OCI-LY7 (cell line): ENCODE measurements around the gene DAW1. TPM values are rescaled to one million over a fixed set of nuclear protein-coding genes. Genes with fewer than 3 reads are reported as not detected.

Experiments used
- BruUV-seq: library from RNA; stranded (reverse); fragments of 400-500 nt; replicated peaks from 2 replicates; lab custom pipeline; 2021; lab: Mats Ljungman, UMichigan
- CTCF ChIA-PET: fragments of 300-600 bp; sonication (Branson Sonifier 250); formaldehyde crosslinking; loops from one replicate; lab custom pipeline; 2022; ENCODE audit warnings: antibody characterized with exemption; ENCODE audit not compliant: unreplicated experiment; lab: Charles Lee
- POLR2A ChIA-PET: fragments of 300-600 bp; sonication (Branson Sonifier 250); formaldehyde crosslinking; loops from one replicate; lab custom pipeline; 2022; ENCODE audit warnings: antibody characterized with exemption; lab: Charles Lee
- DNase-seq: peaks from one replicate; pipeline ENCODE4 v3.0.0-alpha.2; 2015; ENCODE audit warnings: low spot score
- H2AFZ ChIP-seq: fragments of 200-600 bp; sonication (generic), shearing (Covaris generic); 2 replicates; pipeline ENCODE4 v1.6.1; 2014; ENCODE audit warnings: mild to moderate bottlenecking, antibody characterized with exemption, low read length, moderate library complexity
- H3K27ac ChIP-seq: fragments of 200-600 bp; sonication (generic); 2 replicates; pipeline ENCODE4 v1.5.1; 2014; ENCODE audit warnings: mixed run types, low read depth, mild to moderate bottlenecking, moderate library complexity, low read length, inconsistent platforms; ENCODE audit not compliant: poor library complexity, severe bottlenecking
- H3K36me3 ChIP-seq: fragments of 200-600 bp; sonication (generic); 2 replicates; pipeline ENCODE4 v1.6.1; 2014; ENCODE audit warnings: mild to moderate bottlenecking, antibody characterized with exemption, low read length, moderate library complexity, mixed read lengths; ENCODE audit not compliant: insufficient read depth
- H3K4me1 ChIP-seq: fragments of 200-600 bp; sonication (generic); 2 replicates; pipeline ENCODE4 v1.5.1; 2014; ENCODE audit warnings: mild to moderate bottlenecking, low read length; ENCODE audit not compliant: insufficient read depth, poor library complexity, severe bottlenecking
- H3K4me2 ChIP-seq: fragments of 200-600 bp; sonication (generic); 2 replicates; pipeline ENCODE4 v1.6.1; 2014; ENCODE audit warnings: mild to moderate bottlenecking, low read length
- H3K4me3 ChIP-seq: fragments of 200-600 bp; sonication (generic); 2 replicates; pipeline ENCODE4 v1.5.1; 2014; ENCODE audit warnings: mild to moderate bottlenecking, low read depth, low read length; ENCODE audit not compliant: poor library complexity, severe bottlenecking
- H3K79me2 ChIP-seq: fragments of 200-600 bp; sonication (generic); 2 replicates; pipeline ENCODE4 v1.6.1; 2016; ENCODE audit warnings: low read depth, mild to moderate bottlenecking, low read length, moderate library complexity, mixed read lengths; ENCODE audit not compliant: insufficient read depth
- H3K9me2 ChIP-seq: fragments of 200-600 bp; sonication (generic); 2 replicates; pipeline ENCODE4 v1.6.1; 2016; ENCODE audit warnings: mild to moderate bottlenecking, low read length, mixed read lengths; ENCODE audit not compliant: insufficient read depth
- H3K9me3 ChIP-seq: fragments of 200-600 bp; sonication (generic); 2 replicates; pipeline ENCODE4 v1.6.1; 2014; ENCODE audit warnings: mild to moderate bottlenecking, mixed run types, low read length, mixed read lengths
- H4K20me1 ChIP-seq: fragments of 200-600 bp; sonication (generic); 2 replicates; pipeline ENCODE4 v1.6.1; 2014; ENCODE audit warnings: mild to moderate bottlenecking, antibody characterized with exemption, low read length, moderate library complexity, mixed read lengths; ENCODE audit not compliant: insufficient read depth
- CTCF ChIP-seq: fragments of 200-600 bp; sonication (generic); conservative IDR thresholded peaks from 2 replicates; pipeline ENCODE4 v1.5.1; 2014; ENCODE audit warnings: mild to moderate bottlenecking, antibody characterized with exemption, low read length, moderate library complexity, mixed read lengths
- EZH2phosphoT487 ChIP-seq: fragments of 200-600 bp; sonication (generic); IDR thresholded peaks from 2 replicates; pipeline ENCODE4 v1.6.1; 2018; ENCODE audit warnings: low read depth, borderline replicate concordance, mild to moderate bottlenecking, mixed run types, antibody characterized with exemption, low read length, moderate library complexity, mixed read lengths
- intact Hi-C: fragments of 100-400 bp; cut with micrococcal nuclease; formaldehyde crosslinking; loops from one replicate; pipeline ENCODE4 v1.10.0; 2022; ENCODE audit not compliant: unreplicated experiment
- total RNA-seq, 2 experiments: library from RNA; depleted of rRNA in 1 of 2; stranded (reverse); fragments of >200 nt in 1 of 2; shearing (Covaris generic) in 1 of 2; gene quantifications; 2 replicates each; pipeline ENCODE4 v1.2.3, GENCODE V29; 2014 to 2022

The DAW1 gene
- total RNA-seq, 2 experiments from 2014 or later = not detected

GRCh38 chr2:227862741-227863588, 8.5 kb upstream of the DAW1 start:
- intact Hi-C loops = no loop called here
- no peaks in the 10 kb centered on the region for H3K9me2 ChIP-seq
- no peaks in the 10 kb centered on the region for H3K9me3 ChIP-seq
- no peak overlapping the region for H2AFZ ChIP-seq
- H3K4me2 ChIP-seq = no peak overlapping the region
- H4K20me1 ChIP-seq = no peaks in the 10 kb centered on the region
- no peak overlapping the region for H3K4me3 ChIP-seq
- DNase-seq = no peak
- ChIA-PET CTCF (interaction anchor here (1.2 to 1.5 kb wide), 2 partner anchors 16 to 18 kb away, joined by 4 read pairs; no protein-coding TSS in a partner anchor), POLR2A (interaction anchor here (1.5 kb wide), 1 partner anchor 10 kb away, joined by 5 read pairs; no protein-coding TSS in a partner anchor)
- no peak for TF ChIP-seq CTCF
- no peaks in the 10 kb centered on the region for H3K36me3 ChIP-seq
- H3K27ac ChIP-seq = no peak overlapping the region
- H3K4me1 ChIP-seq = no peaks in the 10 kb centered on the region
- H3K79me2 ChIP-seq = no peaks in the 10 kb centered on the region
- BruUV-seq = no TSS peak

- Histone ChIP-seq H3K9me3 (no peaks in the 10 kb centered on the region), H3K4me3 (no peak overlapping the region), H3K4me2 (no peak overlapping the region), H3K79me2 (no peaks in the 10 kb centered on the region), H3K27ac (no peak overlapping the region), H3K9me2 (no peaks in the 10 kb centered on the region), H3K4me1 (no peaks in the 10 kb centered on the region), H3K36me3 (no peaks in the 10 kb centered on the region), H4K20me1 (no peaks in the 10 kb centered on the region), H2AFZ (no peak overlapping the region)
- POLR2A ChIA-PET = no interaction called here
- BruUV-seq = no TSS peak
- CTCF ChIA-PET = no interaction called here
- no peak for DNase-seq
- TF ChIP-seq CTCF (no peak), EZH2phosphoT487 (no peak)
- intact Hi-C loops = no loop called here
Measured at GRCh38 chr2:227864161-227864756, 7.2 kb upstream of the DAW1 start.

- no peak overlapping the region for H3K4me2 ChIP-seq
- H3K36me3 ChIP-seq = no peaks in the 10 kb centered on the region
- H4K20me1 ChIP-seq = no peaks in the 10 kb centered on the region
- ChIA-PET POLR2A (no interaction called here), CTCF (no interaction called here)
- TF ChIP-seq CTCF (no peak), EZH2phosphoT487 (no peak)
- no peaks in the 10 kb centered on the region for H3K4me1 ChIP-seq
- no peaks in the 10 kb centered on the region for H3K9me3 ChIP-seq
- no peaks in the 10 kb centered on the region for H3K79me2 ChIP-seq
- H3K9me2 ChIP-seq = no peaks in the 10 kb centered on the region
- intact Hi-C loops = no loop called here
- H3K4me3 ChIP-seq = no peak overlapping the region
- DNase-seq = no peak
- H2AFZ ChIP-seq = no peak overlapping the region
- no TSS peak for BruUV-seq
- H3K27ac ChIP-seq = no peak overlapping the region
Measured at GRCh38 chr2:227865291-227865690, 6.1 kb upstream of the DAW1 start.
